Thyroid gland (tissue), 4 donors: Measurements from ENCODE around the gene RGPD8.

Experiments used
- CTCF ChIP-seq, 6 experiments: fragments of 200-600 bp in 3 of 6; fragments of 450-650 bp in 3 of 6; sonication (generic) in 3 of 6; IDR thresholded peaks; one replicate each; pipeline ENCODE4 v1.5.1; 2016 to 2019; ENCODE audit warnings: antibody characterized with exemption in 6 of 6, mild to moderate bottlenecking in 2 of 6, inconsistent platforms in 1 of 6, moderate library complexity in 1 of 6
- POLR2A ChIP-seq, 2 donors: fragments of 450-650 bp; IDR thresholded peaks; one replicate each; pipeline ENCODE4 v1.6.1; 2017; ENCODE audit warnings: antibody characterized with exemption in 2 of 2, mild to moderate bottlenecking in 2 of 2, moderate library complexity in 1 of 2

- TF ChIP-seq CTCF (IDR thresholded peaks at IDR 0.05) (no peak), POLR2A (IDR thresholded peaks at IDR 0.05) (no peak)
Measured at GRCh38 chr2:112459372-112459771, 25.9 kb upstream of the RGPD8 start.
